ENCODE measurements around the gene HS6ST1.

HS6ST1 gene

DNA sequence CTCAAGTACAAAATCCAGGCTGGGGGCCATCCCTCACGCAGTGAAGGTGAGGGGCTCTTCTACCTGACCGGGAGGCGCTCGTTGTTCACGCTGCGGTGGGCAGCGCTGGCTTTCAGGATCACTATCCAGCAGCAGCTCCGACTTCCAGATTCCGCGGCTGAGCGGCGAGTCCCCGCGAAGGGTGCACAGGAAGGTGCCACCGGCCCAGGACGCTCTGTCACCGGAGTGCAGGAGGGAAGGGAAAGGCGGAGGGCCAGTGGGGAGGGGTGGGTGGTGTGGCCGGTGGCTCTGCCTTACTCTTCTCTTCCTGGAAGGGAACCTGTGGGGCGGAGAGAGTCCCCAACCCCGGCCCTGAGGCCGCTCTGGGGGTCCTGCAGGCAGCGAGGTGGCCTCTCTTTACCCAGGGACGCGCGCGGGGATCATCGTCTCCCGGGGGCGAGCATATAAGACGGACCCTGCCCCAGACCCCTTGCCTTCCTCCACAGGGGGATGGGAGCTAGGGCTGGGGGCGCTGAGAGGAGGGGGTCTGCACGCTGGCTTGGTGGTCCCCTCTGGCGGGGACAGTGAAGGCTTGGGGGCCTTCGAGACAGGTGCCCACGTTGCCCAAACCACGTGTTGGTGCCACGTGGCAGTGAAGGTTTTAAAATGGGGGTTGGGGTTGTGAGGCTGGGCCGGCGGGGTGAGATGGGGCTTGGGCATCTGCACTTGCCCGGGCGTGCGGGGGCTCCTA lies 26.9 kb upstream of the HS6ST1 start:
- no peaks in the 10 kb centered on the region for H3K4me1 ChIP-seq (ENCODE audit: control insufficient read depth, insufficient read depth, low read length)
- ChIA-PET CTCF (no interaction called here), POLR2A (interaction anchor here (0.6 kb wide), 1 partner anchor 51 kb away, joined by 4 read pairs; no protein-coding TSS in a partner anchor)
- TF ChIP-seq ZBTB7A (tag by site-specific recombination; IDR thresholded peaks at IDR 0.05; ENCODE audit: low read depth) (no peak), ZNF426 (tag by site-specific recombination; IDR thresholded peaks at IDR 0.05) (no peak), ZNF521 (tag by site-specific recombination; IDR thresholded peaks at IDR 0.05) (no peak), ZNF768 (tag by site-specific recombination; IDR thresholded peaks at IDR 0.05) (no peak), ZBTB21 (tag by site-specific recombination; IDR thresholded peaks at IDR 0.05) (no peak), ZNF423 (tag by site-specific recombination; IDR thresholded peaks at IDR 0.05) (no peak), ZNF280C (tag by site-specific recombination; IDR thresholded peaks at IDR 0.05) (no peak), KLF17 (tag by site-specific recombination; IDR thresholded peaks at IDR 0.05) (no peak), ZFP3 (tag by site-specific recombination; IDR thresholded peaks at IDR 0.05; ENCODE audit: low read depth) (no peak)
- no peak overlapping the region for H3K27ac ChIP-seq (ENCODE audit: extremely low read depth, low read depth, low read length)
- no peaks in the 10 kb centered on the region for H3K9me3 ChIP-seq (ENCODE audit: control insufficient read depth, insufficient read depth, low read depth, low read length)
- H3K36me3 ChIP-seq (ENCODE audit: control insufficient read depth in 2 of 2, insufficient read depth in 1 of 2, low read length in 2 of 2) = no peaks in the 10 kb centered on the region
- H3K4me3 ChIP-seq (ENCODE audit: low read depth, low read length) = no peak overlapping the region

- Histone ChIP-seq H3K27ac (ENCODE audit: extremely low read depth, low read depth, low read length) (no peak overlapping the region), H3K4me1 (ENCODE audit: control insufficient read depth, insufficient read depth, low read length) (no peaks in the 10 kb centered on the region), H3K36me3 (ENCODE audit: control insufficient read depth in 2 of 2, insufficient read depth in 1 of 2, low read length in 2 of 2) (no peaks in the 10 kb centered on the region), H3K4me3 (ENCODE audit: low read depth, low read length) (no peak overlapping the region), H3K9me3 (ENCODE audit: control insufficient read depth, insufficient read depth, low read depth, low read length) (no peaks in the 10 kb centered on the region)
- CTCF ChIA-PET = no interaction called here
- TF ChIP-seq, protein P1, sequence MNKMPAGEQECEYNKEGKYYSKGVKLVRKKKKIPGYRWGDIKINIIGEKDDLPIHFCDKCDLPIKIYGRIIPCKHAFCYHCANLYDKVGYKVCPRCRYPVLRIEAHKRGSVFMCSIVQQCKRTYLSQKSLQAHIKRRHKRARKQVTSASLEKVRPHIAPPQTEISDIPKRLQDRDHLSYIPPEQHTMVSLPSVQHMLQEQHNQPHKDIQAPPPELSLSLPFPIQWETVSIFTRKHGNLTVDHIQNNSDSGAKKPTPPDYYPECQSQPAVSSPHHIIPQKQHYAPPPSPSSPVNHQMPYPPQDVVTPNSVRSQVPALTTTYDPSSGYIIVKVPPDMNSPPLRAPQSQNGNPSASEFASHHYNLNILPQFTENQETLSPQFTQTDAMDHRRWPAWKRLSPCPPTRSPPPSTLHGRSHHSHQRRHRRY (tag by site-specific recombination; IDR thresholded peaks at IDR 0.05) = no peak
- no peak for TF ChIP-seq ZNF692 (tag by site-specific recombination; IDR thresholded peaks at IDR 0.05)
- no peak for TF ChIP-seq WT1 (tag by site-specific recombination; IDR thresholded peaks at IDR 0.05)
- no peak for TF ChIP-seq ZNF146 (tag by site-specific recombination; IDR thresholded peaks at IDR 0.05)
- no peak for TF ChIP-seq ZNF843 (tag by site-specific recombination; IDR thresholded peaks at IDR 0.05)
- TF ChIP-seq ZBTB7A (tag by site-specific recombination; IDR thresholded peaks at IDR 0.05; ENCODE audit: low read depth) = no peak
- TF ChIP-seq ZFP3 (tag by site-specific recombination; IDR thresholded peaks at IDR 0.05; ENCODE audit: low read depth) = no peak
- POLR2A ChIA-PET = no interaction called here
Observed at GRCh38 chr2:128344101-128344500, 25.4 kb upstream of the HS6ST1 start.

GRCh38 chr2:128343459-128343858 lies 24.8 kb upstream of the HS6ST1 start:
- POLR2A ChIA-PET = no interaction called here
- CTCF ChIA-PET = no interaction called here
- TF ChIP-seq ZNF394 (tag by site-specific recombination; IDR thresholded peaks at IDR 0.05; ENCODE audit: borderline replicate concordance) (no peak), ZNF544 (tag by site-specific recombination; IDR thresholded peaks at IDR 0.05) (no peak), ZNF791 (tag by site-specific recombination; IDR thresholded peaks at IDR 0.05) (no peak), ZNF404 (tag by site-specific recombination; IDR thresholded peaks at IDR 0.05) (no peak), ZNF26 (tag by site-specific recombination; IDR thresholded peaks at IDR 0.05) (no peak), ZSCAN16 (tag by site-specific recombination; IDR thresholded peaks at IDR 0.05) (no peak), ZNF391 (tag by site-specific recombination; IDR thresholded peaks at IDR 0.05; ENCODE audit: borderline replicate concordance, low read depth) (no peak), ZNF670 (tag by site-specific recombination; IDR thresholded peaks at IDR 0.05; ENCODE audit: low read depth) (no peak), PBX3 (CRISPR knock-in tag; IDR thresholded peaks at IDR 0.05) (no peak)

More at GRCh38 chr2:128343459-128343858, 24.8 kb upstream of the HS6ST1 start:
- no peak overlapping the region for H3K27ac ChIP-seq (ENCODE audit: extremely low read depth, low read depth, low read length)
- no peak overlapping the region for H3K4me3 ChIP-seq (ENCODE audit: low read depth, low read length)
- no peaks in the 10 kb centered on the region for H3K36me3 ChIP-seq (ENCODE audit: control insufficient read depth in 2 of 2, insufficient read depth in 1 of 2, low read length in 2 of 2)
- no peaks in the 10 kb centered on the region for H3K9me3 ChIP-seq (ENCODE audit: control insufficient read depth, insufficient read depth, low read depth, low read length)
- no peaks in the 10 kb centered on the region for H3K4me1 ChIP-seq (ENCODE audit: control insufficient read depth, insufficient read depth, low read length)
